ENCODE results near the gene CLSTN2.

The CLSTN2 gene

DNA sequence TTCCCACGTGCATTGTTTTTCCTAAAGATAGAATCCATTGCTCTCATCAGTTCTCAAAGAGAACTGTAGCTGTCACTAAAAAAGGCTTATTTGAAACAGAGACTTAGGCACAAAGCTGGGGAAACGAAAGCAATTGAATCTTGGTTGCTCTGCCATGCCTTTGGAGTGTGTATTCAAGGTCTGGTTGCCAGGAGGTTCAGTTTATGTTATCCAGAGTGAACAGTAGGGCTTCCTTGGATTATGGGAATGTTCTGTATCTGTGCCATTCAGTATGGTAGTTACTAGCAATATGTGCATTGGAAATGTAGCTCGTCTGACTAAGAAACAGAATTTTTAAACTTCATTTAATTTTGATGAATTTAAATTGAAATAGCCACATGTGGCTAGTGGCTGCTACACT, 50.6 kb downstream of the CLSTN2 start:
- H3K4me3 ChIP-seq (ENCODE audit: control insufficient read depth, low read depth, low read length): no peak overlapping the region
- DNase-seq (ENCODE audit: low read depth): no peak
- TF ChIP-seq, protein P1, sequence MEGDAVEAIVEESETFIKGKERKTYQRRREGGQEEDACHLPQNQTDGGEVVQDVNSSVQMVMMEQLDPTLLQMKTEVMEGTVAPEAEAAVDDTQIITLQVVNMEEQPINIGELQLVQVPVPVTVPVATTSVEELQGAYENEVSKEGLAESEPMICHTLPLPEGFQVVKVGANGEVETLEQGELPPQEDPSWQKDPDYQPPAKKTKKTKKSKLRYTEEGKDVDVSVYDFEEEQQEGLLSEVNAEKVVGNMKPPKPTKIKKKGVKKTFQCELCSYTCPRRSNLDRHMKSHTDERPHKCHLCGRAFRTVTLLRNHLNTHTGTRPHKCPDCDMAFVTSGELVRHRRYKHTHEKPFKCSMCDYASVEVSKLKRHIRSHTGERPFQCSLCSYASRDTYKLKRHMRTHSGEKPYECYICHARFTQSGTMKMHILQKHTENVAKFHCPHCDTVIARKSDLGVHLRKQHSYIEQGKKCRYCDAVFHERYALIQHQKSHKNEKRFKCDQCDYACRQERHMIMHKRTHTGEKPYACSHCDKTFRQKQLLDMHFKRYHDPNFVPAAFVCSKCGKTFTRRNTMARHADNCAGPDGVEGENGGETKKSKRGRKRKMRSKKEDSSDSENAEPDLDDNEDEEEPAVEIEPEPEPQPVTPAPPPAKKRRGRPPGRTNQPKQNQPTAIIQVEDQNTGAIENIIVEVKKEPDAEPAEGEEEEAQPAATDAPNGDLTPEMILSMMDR (IDR thresholded peaks at IDR 0.05; ENCODE audit: control insufficient read depth, insufficient read depth, low read depth, low read length, missing control alignments): no peak

DNA sequence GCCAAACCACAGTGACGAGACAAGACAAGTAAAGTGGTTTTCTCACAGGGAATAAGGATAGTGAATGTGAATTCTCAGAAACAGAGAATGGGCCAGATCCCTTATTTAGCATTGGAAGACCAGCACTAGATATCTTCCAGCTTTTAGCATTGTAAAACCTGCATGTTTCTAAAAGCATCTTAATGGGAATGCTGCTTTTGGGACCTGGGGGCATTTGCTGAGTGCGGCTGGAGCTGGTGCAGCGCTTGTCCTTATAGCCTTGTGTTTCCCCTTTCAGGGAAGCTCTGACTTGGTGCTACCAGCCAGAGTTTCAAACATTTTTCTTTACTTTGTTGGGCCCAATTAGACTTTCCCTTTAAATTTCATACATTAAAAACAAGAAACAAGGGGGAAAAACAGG, 52.9 kb downstream of the CLSTN2 start:
- TF ChIP-seq, protein P1 (IDR thresholded peaks at IDR 0.05; ENCODE audit: control insufficient read depth, insufficient read depth, low read depth, low read length, missing control alignments): no peak
- DNase-seq (ENCODE audit: low read depth): no peak
- no peak overlapping the region for H3K4me3 ChIP-seq (ENCODE audit: control insufficient read depth, low read depth, low read length)

DNA sequence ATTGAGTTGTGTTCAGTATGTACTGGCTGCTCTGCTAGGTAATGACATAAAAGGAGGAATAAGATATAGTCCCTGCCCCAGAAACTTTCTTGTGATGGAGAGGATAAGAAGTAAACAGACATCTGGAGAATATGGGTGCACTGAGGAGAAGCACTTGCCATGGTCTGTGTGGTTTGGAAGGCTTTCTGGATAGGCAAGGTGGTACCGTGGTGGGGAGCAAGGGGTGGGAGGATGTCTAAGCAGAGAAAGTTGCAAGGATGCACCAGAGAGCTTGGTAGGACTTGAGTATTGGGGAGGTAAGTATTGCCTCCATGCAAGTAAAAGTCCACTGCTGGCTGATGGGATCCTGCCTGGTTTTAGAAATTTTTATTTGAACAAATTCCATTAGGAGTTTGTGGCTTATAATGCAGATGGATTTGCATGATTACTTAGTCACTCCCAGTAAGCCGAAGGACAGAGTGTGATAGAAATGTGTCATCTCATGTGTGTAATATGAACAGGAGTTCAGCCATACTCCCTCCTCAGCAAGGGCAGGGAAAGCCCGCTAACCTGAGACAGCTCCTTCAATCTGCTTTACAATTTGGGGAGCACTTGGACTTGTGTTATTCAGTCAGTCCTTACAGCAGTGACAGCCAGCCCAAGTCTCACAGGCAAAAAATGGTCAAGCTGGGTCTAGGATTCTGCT, 53.6 kb downstream of the CLSTN2 start:
- DNase-seq (ENCODE audit: low read depth): no peak
- no peak overlapping the region for H3K4me3 ChIP-seq (ENCODE audit: control insufficient read depth, low read depth, low read length)
- TF ChIP-seq, protein P1 (IDR thresholded peaks at IDR 0.05; ENCODE audit: control insufficient read depth, insufficient read depth, low read depth, low read length, missing control alignments): no peak

DNA sequence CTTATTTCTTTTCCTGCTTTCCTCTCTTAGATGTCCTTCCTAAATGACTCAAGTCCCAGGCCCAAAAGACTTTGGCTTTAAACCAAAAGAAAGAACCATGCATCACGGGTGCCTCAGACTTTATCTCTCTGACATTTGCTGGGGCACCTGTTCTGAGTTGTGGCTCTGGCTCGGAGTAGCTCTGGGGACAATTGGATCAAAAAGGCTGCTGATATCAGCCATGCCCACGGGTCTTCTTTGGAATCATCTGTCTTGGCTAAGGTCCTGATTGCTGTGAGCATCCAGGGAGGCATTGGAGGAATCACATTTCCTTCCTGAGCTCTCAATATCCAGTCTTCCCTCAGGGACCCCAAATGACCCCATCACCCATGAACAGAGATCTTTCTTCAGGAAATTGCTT, 59.9 kb downstream of the CLSTN2 start:
- TF ChIP-seq, protein P1 (IDR thresholded peaks at IDR 0.05; ENCODE audit: control insufficient read depth, insufficient read depth, low read depth, low read length, missing control alignments): no peak
- no peak overlapping the region for H3K4me3 ChIP-seq (ENCODE audit: control insufficient read depth, low read depth, low read length)
- DNase-seq (ENCODE audit: low read depth): no peak

DNA sequence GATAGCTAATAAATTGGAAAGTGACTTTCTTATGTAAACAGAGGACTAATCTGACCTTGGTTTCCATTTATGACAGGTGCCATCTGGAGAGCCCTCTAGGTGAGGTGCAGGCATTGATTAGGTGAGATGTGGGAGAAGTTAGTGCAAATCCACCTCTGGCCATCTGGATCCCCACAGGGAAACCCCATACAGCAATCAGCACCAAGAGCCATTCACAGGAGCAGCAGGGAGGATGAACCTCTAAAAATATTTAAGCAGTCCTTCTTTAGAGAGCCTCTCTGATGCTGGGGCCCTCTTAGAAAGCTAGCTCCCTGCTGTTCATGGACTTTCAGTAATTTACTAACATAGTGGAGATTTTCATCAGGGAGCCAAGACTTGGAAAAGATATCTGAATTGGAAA, 69.3 kb downstream of the CLSTN2 start:
- TF ChIP-seq, protein P1 (IDR thresholded peaks at IDR 0.05; ENCODE audit: control insufficient read depth, insufficient read depth, low read depth, low read length, missing control alignments): no peak
- H3K4me3 ChIP-seq (ENCODE audit: control insufficient read depth, low read depth, low read length): no peak overlapping the region
- DNase-seq (ENCODE audit: low read depth): no peak

DNA sequence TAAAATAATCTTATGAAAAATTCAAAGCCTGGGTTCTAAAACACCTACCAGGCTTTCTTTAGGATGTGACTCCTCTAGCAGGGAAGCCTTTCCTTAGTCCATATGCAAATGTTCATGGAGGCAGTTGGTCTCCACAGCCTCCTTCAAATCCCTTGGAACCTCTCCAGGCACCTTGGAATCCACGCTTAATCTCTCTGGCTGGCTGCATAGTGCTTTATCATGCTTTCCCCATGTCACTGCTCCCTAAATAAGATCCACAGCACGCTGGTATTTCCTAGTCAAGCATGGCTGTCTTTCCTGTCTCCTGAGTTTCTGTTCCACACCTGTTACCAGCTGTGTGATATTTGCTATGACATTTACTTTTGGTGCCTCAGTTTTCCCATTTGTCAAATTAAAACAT, 71.3 kb downstream of the CLSTN2 start:
- DNase-seq (ENCODE audit: low read depth): no peak
- TF ChIP-seq, protein P1 (IDR thresholded peaks at IDR 0.05; ENCODE audit: control insufficient read depth, insufficient read depth, low read depth, low read length, missing control alignments): no peak
- no peak overlapping the region for H3K4me3 ChIP-seq (ENCODE audit: control insufficient read depth, low read depth, low read length)

All from AG09309 (cell line).